Keratinocyte (primary cell): ENCODE measurements around the gene ZNF148.

ENCODE experiments used
- EZH2 ChIP-seq: IDR thresholded peaks from one replicate; pipeline ENCODE4 v1.6.1; 2012; ENCODE audit warnings: inconsistent platforms, mild to moderate bottlenecking, low read length, moderate library complexity
- TF ChIP-seq, protein P1 (sequence below), 3 experiments: IDR thresholded peaks in 1 of 3; conservative IDR thresholded peaks in 1 of 3; optimal IDR thresholded peaks in 1 of 3; 2 replicates in 2 of 3; 3 replicates in 1 of 3; pipeline versions ENCODE3 to v1.5.1; 2011; ENCODE audit warnings: low read length in 3 of 3, mild to moderate bottlenecking in 3 of 3, moderate library complexity in 2 of 3, control low read depth in 1 of 3, inconsistent platforms in 1 of 3; ENCODE audit not compliant: insufficient read depth in 2 of 3; ENCODE audit errors: extremely low read depth in 1 of 3

DNA sequence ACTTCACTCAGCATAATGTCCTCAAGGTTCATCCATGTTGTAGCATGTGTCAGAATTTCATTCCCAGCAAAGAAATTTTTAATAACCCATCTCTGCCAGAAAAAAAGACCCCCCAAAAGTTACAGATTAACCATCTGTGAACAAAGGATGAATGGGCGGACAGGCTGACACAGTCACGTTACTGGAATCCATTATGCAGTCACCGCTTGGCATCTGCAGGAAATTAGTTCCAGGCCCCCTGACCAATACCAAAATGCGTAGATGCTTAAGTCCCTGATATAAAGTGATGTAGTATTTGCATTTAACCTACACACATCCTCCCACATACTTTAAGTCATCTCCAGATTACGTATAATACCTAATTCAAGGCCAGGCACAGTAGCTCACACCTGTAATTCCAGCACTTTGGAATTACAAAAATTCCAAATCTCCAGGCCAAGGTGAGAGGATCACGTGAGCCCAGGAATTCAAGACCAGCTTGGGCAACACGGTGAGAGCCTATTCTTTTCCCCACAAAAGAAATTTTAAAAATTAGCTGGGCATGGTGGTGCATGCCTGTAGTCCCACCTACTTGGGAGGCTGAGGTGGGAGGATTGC, 161.1 kb downstream of the ZNF148 start:
- TF ChIP-seq, protein P1, sequence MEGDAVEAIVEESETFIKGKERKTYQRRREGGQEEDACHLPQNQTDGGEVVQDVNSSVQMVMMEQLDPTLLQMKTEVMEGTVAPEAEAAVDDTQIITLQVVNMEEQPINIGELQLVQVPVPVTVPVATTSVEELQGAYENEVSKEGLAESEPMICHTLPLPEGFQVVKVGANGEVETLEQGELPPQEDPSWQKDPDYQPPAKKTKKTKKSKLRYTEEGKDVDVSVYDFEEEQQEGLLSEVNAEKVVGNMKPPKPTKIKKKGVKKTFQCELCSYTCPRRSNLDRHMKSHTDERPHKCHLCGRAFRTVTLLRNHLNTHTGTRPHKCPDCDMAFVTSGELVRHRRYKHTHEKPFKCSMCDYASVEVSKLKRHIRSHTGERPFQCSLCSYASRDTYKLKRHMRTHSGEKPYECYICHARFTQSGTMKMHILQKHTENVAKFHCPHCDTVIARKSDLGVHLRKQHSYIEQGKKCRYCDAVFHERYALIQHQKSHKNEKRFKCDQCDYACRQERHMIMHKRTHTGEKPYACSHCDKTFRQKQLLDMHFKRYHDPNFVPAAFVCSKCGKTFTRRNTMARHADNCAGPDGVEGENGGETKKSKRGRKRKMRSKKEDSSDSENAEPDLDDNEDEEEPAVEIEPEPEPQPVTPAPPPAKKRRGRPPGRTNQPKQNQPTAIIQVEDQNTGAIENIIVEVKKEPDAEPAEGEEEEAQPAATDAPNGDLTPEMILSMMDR (optimal IDR thresholded peaks at IDR 0.05 in 1 of 3, IDR thresholded peaks at IDR 0.05 in 1 of 3, conservative IDR thresholded peaks at IDR 0.05 in 1 of 3; ENCODE audit: extremely low read depth in 1 of 3, insufficient read depth in 2 of 3, low read length in 3 of 3): no peak
- TF ChIP-seq EZH2: no peak
